HG02870 (cell line): ENCODE data around the gene PPP2R2C.

Experiments used
- ATAC-seq: cut with Tn5 transposase; IDR thresholded peaks from one replicate; pipeline ENCODE4 v1.9.1; 2021; ENCODE audit warnings: mild to moderate bottlenecking, moderate library complexity; ENCODE audit not compliant: unreplicated experiment

The PPP2R2C gene

GRCh38 chr4:6294705-6295421 is 177.6 kb downstream of the PPP2R2C start:
- ATAC-seq = no peak

GRCh38 chr4:6293661-6294060 is 178.8 kb downstream of the PPP2R2C start:
- no peak for ATAC-seq

GRCh38 chr4:6293097-6293445 is 179.3 kb downstream of the PPP2R2C start:
- ATAC-seq = no peak

- ATAC-seq = no peak
Observed at GRCh38 chr4:6292376-6293096, 179.9 kb downstream of the PPP2R2C start.

GRCh38 chr4:6291784-6292297 is 180.6 kb downstream of the PPP2R2C start:
- ATAC-seq = no peak

GRCh38 chr4:6290769-6291547 is 181.5 kb downstream of the PPP2R2C start:
- ATAC-seq = no peak

- no peak for ATAC-seq
Observed at GRCh38 chr4:6290256-6290655, 182.2 kb downstream of the PPP2R2C start.

GRCh38 chr4:6288871-6289270 is 183.5 kb downstream of the PPP2R2C start:
- no peak for ATAC-seq

GRCh38 chr4:6288342-6288741 is 184.1 kb downstream of the PPP2R2C start:
- ATAC-seq = no peak

GRCh38 chr4:6287017-6287788 is 185.2 kb downstream of the PPP2R2C start:
- no peak for ATAC-seq

GRCh38 chr4:6283282-6283681 is 189.1 kb downstream of the PPP2R2C start:
- no peak for ATAC-seq

- no peak for ATAC-seq
Observed at GRCh38 chr4:6282314-6282771, 190.1 kb downstream of the PPP2R2C start.

- no peak for ATAC-seq
Observed at GRCh38 chr4:6281436-6282313, 190.7 kb downstream of the PPP2R2C start.

- ATAC-seq = no peak
Observed at GRCh38 chr4:6280365-6280996, 191.9 kb downstream of the PPP2R2C start.

- ATAC-seq = no peak
Observed at GRCh38 chr4:6279582-6280289, 192.7 kb downstream of the PPP2R2C start.

- peak; percentile 96 for ATAC-seq
Observed at GRCh38 chr4:6278801-6279197, 193.6 kb downstream of the PPP2R2C start.

- peak; percentile 11 for ATAC-seq
Observed at GRCh38 chr4:6277935-6278800, 194.2 kb downstream of the PPP2R2C start.
